Ascending aorta (tissue), 2 donors: ENCODE measurements around the gene SLC38A6. TPM values are rescaled to one million over a fixed set of nuclear protein-coding genes. Genes with fewer than 3 reads are reported as not detected.

Experiments used
- DNase-seq, 2 donors: peaks; one replicate each; pipeline ENCODE4 v3.0.0-alpha.2; 2019; ENCODE audit warnings: low spot score in 2 of 2
- H3K27ac ChIP-seq, 2 donors: fragments of 200-600 bp; sonication (generic); one replicate each; pipeline ENCODE4 v1.5.1; 2016 to 2017; ENCODE audit warnings: mild to moderate bottlenecking in 1 of 2
- H3K27me3 ChIP-seq: fragments of 200-600 bp; sonication (generic); one replicate; pipeline ENCODE4 v1.5.1; 2017
- H3K36me3 ChIP-seq, 2 donors: fragments of 200-600 bp; sonication (generic); one replicate each; pipeline ENCODE4 v1.5.1; 2016
- H3K4me1 ChIP-seq, 2 donors: fragments of 200-600 bp; sonication (generic); one replicate each; pipeline ENCODE4 v1.5.1; 2016 to 2017; ENCODE audit warnings: mild to moderate bottlenecking in 1 of 2
- H3K4me3 ChIP-seq, 2 donors: fragments of 200-600 bp; sonication (generic); one replicate each; pipeline ENCODE4 v1.5.1; 2016 to 2017; ENCODE audit warnings: mild to moderate bottlenecking in 1 of 2
- H3K9me3 ChIP-seq, 2 donors: fragments of 200-600 bp; sonication (generic); one replicate each; pipeline ENCODE4 v1.5.1; 2016
- intact Hi-C: fragments of 100-400 bp; cut with DNase I; formaldehyde crosslinking; loops from one replicate; pipeline ENCODE4 v1.15.1; 2023
- total RNA-seq: library from RNA; depleted of rRNA; stranded (reverse); fragments of >200 nt; gene quantifications from one replicate; pipeline ENCODE4 v1.1.0, GENCODE V29; 2016
- TF ChIP-seq, protein P1 (sequence below), 3 experiments: fragments of 200-600 bp in 2 of 3; fragments of 450-650 bp in 1 of 3; sonication (generic) in 2 of 3; IDR thresholded peaks; one replicate each; pipeline ENCODE4 v1.5.1; 2016 to 2019; ENCODE audit warnings: antibody characterized with exemption in 3 of 3, mild to moderate bottlenecking in 1 of 3, moderate library complexity in 1 of 3

The SLC38A6 gene
- total RNA-seq, 1 donor from 2014 or later: 1.8 TPM

DNA sequence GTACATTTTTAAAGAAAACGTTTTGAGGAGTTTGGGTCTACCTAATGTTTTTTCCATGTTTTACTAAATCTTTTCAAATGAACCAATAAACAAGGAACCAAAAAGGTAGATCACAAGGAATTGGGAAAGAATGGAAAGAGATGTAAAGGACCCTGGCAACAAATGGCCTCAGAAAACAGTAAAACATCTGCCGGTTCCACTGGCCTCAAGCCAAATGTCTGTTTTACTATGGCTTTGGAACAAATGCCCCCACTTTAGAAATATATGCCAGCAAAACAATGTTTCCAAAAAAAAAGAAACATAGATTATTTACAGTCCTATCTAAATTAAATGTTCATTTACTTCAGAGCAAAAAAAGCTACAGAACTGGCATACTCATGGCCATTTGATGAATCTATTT lies 3.2 kb upstream of the SLC38A6 start:
- Histone ChIP-seq H3K27me3 (no peaks in the 10 kb centered on the region), H3K4me3 (no peak overlapping the region), H3K4me1 (peaks cover 0 to 11% of the 10 kb centered on the region in 2 donors), H3K36me3 (peaks cover 5 to 11% of the 10 kb centered on the region in 2 donors), H3K9me3 (no peaks in the 10 kb centered on the region), H3K27ac (no peak overlapping the region)
- intact Hi-C loops: no loop called here
- TF ChIP-seq, protein P1, sequence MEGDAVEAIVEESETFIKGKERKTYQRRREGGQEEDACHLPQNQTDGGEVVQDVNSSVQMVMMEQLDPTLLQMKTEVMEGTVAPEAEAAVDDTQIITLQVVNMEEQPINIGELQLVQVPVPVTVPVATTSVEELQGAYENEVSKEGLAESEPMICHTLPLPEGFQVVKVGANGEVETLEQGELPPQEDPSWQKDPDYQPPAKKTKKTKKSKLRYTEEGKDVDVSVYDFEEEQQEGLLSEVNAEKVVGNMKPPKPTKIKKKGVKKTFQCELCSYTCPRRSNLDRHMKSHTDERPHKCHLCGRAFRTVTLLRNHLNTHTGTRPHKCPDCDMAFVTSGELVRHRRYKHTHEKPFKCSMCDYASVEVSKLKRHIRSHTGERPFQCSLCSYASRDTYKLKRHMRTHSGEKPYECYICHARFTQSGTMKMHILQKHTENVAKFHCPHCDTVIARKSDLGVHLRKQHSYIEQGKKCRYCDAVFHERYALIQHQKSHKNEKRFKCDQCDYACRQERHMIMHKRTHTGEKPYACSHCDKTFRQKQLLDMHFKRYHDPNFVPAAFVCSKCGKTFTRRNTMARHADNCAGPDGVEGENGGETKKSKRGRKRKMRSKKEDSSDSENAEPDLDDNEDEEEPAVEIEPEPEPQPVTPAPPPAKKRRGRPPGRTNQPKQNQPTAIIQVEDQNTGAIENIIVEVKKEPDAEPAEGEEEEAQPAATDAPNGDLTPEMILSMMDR (IDR thresholded peaks at IDR 0.05): no peak
- DNase-seq: no peak

DNA sequence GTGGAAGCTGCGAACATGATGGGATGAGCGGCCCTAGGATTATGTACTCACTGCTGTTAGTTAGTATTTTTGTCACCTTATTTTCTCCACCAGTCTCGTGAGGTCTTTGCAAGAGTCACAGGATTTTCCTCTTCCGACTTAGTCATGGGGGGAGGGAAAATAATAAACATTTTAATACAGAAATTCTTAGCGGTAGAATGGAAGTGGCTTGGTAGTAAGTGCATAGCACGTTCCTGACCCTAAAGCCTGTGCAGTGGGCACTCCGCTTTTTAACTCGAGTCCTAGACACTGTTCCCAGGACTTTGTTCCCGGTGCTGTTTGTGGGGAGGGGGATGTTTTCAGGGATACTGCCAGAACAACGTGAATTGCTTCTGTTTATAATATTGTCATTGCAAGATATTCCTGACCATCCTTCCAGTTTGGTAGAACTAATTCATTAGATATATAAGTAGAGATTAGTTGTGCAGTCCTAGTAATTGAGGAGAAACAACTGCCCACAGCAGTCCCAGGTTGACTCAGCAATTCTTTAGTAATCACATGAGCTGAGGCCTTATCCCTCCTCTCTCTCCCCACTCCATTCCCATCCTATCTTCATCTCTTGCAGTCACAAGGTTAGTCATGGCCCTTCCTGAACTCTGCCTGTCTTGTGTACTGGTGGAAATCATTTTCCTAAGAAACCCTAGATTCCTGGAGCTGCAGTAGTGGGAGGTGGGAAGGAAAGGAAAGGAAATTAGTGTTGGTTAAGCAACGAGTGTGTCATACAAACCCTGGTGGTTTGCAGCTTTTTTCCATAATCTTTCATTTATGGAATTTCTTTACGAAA lies 799 bp downstream of the SLC38A6 start:
- Histone ChIP-seq H3K27me3 (no peaks in the 10 kb centered on the region), H3K36me3 (peaks cover 0 to 16% of the 10 kb centered on the region in 2 donors), H3K4me3 (peak overlapping the region; percentile 67 to 84), H3K4me1 (peaks cover 0 to 11% of the 10 kb centered on the region in 2 donors), H3K27ac (peak overlapping the region; percentile 85 to 87), H3K9me3 (no peaks in the 10 kb centered on the region)
- intact Hi-C loops: loop anchor here (1.0 to 5.0 kb wide), 4 partner anchors 205 to 335 kb away; partner anchors contain the start of genes SIX1 and TMEM30B
- no peak for DNase-seq
- TF ChIP-seq, protein P1 (IDR thresholded peaks at IDR 0.05): no peak

DNA sequence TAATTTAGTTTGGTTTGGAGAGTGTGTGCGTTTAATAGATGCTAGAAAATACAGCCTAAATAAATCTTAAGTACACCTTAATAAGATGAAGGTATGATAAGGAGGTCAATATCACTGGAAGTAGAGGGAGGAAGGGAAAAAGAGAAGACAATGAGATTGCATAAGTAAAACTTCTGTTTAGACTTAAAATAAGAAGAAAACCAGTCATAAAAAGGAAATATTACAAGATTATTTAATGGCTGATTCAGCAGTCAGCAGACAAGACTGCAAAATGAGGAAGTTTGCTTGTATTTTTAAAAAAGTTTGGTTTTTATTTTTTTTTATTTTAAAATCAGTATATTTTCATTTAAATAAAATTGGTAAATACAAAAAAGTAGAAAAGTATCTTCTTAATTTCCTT lies 3.2 kb downstream of the SLC38A6 start:
- intact Hi-C loops: loop anchor here (5.0 kb wide), 3 partner anchors 203 to 337 kb away; partner anchors contain the start of genes SIX1 and TMEM30B
- Histone ChIP-seq H3K36me3 (peaks cover 0 to 34% of the 10 kb centered on the region in 2 donors), H3K27ac (no peak overlapping the region), H3K27me3 (no peaks in the 10 kb centered on the region), H3K9me3 (no peaks in the 10 kb centered on the region), H3K4me1 (peaks cover 0 to 8% of the 10 kb centered on the region in 2 donors), H3K4me3 (no peak overlapping the region)
- DNase-seq: no peak
- TF ChIP-seq, protein P1 (IDR thresholded peaks at IDR 0.05): no peak

DNA sequence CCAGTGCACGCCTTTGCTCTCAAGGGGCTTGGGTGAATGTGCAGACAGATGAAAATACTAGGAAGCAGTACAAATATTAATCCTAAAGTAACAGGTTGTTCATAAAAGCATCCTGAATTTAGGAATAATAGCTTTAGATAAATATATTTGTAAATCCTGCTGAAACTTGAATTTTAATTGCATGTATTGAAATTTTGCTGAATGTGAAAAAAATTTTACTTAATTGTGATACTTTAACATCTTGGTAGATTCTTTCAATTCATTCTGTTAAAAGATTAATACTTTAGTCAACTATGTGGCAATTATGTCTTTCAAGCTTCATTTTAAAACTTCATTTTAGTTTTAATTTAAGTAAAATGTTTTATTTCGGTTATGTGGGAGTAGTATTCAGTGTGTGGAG lies 5.5 kb downstream of the SLC38A6 start:
- H3K4me3 ChIP-seq: no peak overlapping the region
- no peak for DNase-seq
- intact Hi-C loops: no loop called here
- H3K36me3 ChIP-seq: peaks cover 0 to 51% of the 10 kb centered on the region in 2 donors
- H3K27ac ChIP-seq: no peak overlapping the region
- H3K9me3 ChIP-seq: no peaks in the 10 kb centered on the region
- TF ChIP-seq, protein P1 (IDR thresholded peaks at IDR 0.05): no peak
- H3K27me3 ChIP-seq: no peaks in the 10 kb centered on the region
- H3K4me1 ChIP-seq: peaks cover 0 to 8% of the 10 kb centered on the region in 2 donors

DNA sequence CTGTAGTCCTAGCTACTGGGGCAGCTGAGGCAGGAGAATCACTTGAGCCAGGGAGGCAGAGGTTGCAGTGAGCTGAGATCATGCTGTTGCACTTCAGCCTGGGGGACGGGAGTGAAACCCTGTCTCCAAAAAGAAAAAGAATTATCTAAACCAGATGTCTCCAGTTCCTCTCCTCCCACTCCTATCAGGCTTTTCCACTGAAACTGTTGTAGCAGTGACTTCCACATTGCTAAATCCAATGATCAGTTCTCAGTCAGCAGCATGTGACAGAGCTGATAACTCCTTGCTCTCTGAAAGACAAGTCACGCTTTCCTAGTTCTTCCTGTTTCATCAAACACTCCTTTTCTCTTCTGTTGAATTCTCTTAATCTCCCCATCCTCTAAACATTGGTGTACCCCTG lies 8.6 kb downstream of the SLC38A6 start:
- no peak overlapping the region for H3K4me3 ChIP-seq
- H3K36me3 ChIP-seq: peaks cover 0 to 65% of the 10 kb centered on the region in 2 donors
- no peaks in the 10 kb centered on the region for H3K27me3 ChIP-seq
- TF ChIP-seq, protein P1 (IDR thresholded peaks at IDR 0.05): no peak
- no peaks in the 10 kb centered on the region for H3K4me1 ChIP-seq
- no peak overlapping the region for H3K27ac ChIP-seq
- intact Hi-C loops: no loop called here
- H3K9me3 ChIP-seq: no peaks in the 10 kb centered on the region
- DNase-seq: no peak
